GM06990 (cell line): ENCODE measurements around the gene DIAPH3.

Experiments
- DNase-seq: peaks from one replicate; pipeline ENCODE4 v3.0.0-alpha.2; 2011; ENCODE audit not compliant: insufficient read length; ENCODE audit errors: extremely low read depth
- H3K27me3 ChIP-seq: replicated peaks from 2 replicates; pipeline ENCODE4 v1.6.0; 2011; ENCODE audit warnings: low read length; ENCODE audit not compliant: control insufficient read depth, insufficient read depth
- H3K36me3 ChIP-seq: 2 replicates; pipeline ENCODE4 v1.5.1; 2011; ENCODE audit warnings: low read length; ENCODE audit not compliant: control insufficient read depth, insufficient read depth
- H3K4me3 ChIP-seq: replicated peaks from 2 replicates; pipeline ENCODE4 v1.5.1; 2011; ENCODE audit warnings: low read depth, mild to moderate bottlenecking, control low read depth, low read length
- CTCF ChIP-seq: IDR thresholded peaks from 2 replicates; pipeline ENCODE4 v1.5.1; 2011; ENCODE audit warnings: low read length, control low read depth, mild to moderate bottlenecking, inconsistent platforms; ENCODE audit not compliant: insufficient read depth, poor library complexity, severe bottlenecking

Gene DIAPH3

GRCh38 chr13:59641261-59641660 lies 522.5 kb downstream of the DIAPH3 start:
- DNase-seq, result no peak
- no peaks in the 10 kb centered on the region for H3K36me3 ChIP-seq
- no peaks in the 10 kb centered on the region for H3K27me3 ChIP-seq
- H3K4me3 ChIP-seq, result no peak overlapping the region
- no peak for TF ChIP-seq CTCF

- no peak overlapping the region for H3K4me3 ChIP-seq
- H3K36me3 ChIP-seq, result no peaks in the 10 kb centered on the region
- no peaks in the 10 kb centered on the region for H3K27me3 ChIP-seq
- TF ChIP-seq CTCF, result no peak
- no peak for DNase-seq
Measured at GRCh38 chr13:59638404-59638803, 525.3 kb downstream of the DIAPH3 start.

GRCh38 chr13:59635589-59635988 lies 528.1 kb downstream of the DIAPH3 start:
- H3K36me3 ChIP-seq, result no peaks in the 10 kb centered on the region
- no peak for TF ChIP-seq CTCF
- H3K27me3 ChIP-seq, result no peaks in the 10 kb centered on the region
- no peak for DNase-seq
- no peak overlapping the region for H3K4me3 ChIP-seq

- H3K27me3 ChIP-seq, result no peaks in the 10 kb centered on the region
Measured at GRCh38 chr13:59633290-59633689, 530.4 kb downstream of the DIAPH3 start.

GRCh38 chr13:59631271-59631670 lies 532.5 kb downstream of the DIAPH3 start:
- no peak for DNase-seq
- no peak for TF ChIP-seq CTCF
- Histone ChIP-seq H3K27me3 (no peaks in the 10 kb centered on the region), H3K4me3 (no peak overlapping the region), H3K36me3 (no peaks in the 10 kb centered on the region)

More at GRCh38 chr13:59633290-59633689, 530.4 kb downstream of the DIAPH3 start:
- no peak for TF ChIP-seq CTCF
- H3K4me3 ChIP-seq, result no peak overlapping the region
- H3K36me3 ChIP-seq, result no peaks in the 10 kb centered on the region
- DNase-seq, result no peak

GRCh38 chr13:59625111-59625510 lies 538.6 kb downstream of the DIAPH3 start:
- Histone ChIP-seq H3K4me3 (no peak overlapping the region), H3K27me3 (no peaks in the 10 kb centered on the region), H3K36me3 (no peaks in the 10 kb centered on the region)
- TF ChIP-seq CTCF, result no peak
- no peak for DNase-seq
